NOMO-1 treated with dmso at 0.1 percent for 144 hours (cell line): ENCODE measurements around the gene FRG2B.
"Not testable (repeated sequence)": the region's sequence is repeated elsewhere in the genome, so short reads cannot be mapped to it uniquely, and the experiment has no call there.

Source experiments
- DNase-seq: peaks from one replicate; lab custom pipeline; 2025; ENCODE audit not compliant: unreplicated experiment; lab: John Stamatoyannopoulos, UW

The FRG2B gene

GRCh38 chr10:133626695-133627094, at the start of gene FRG2B:
Gene FRG2B, minus strand, starts transcription at chr10:133626795. Its CDS starts 53 bp downstream, at chr10:133626742.
- not testable (repeated sequence) for DNase-seq

DNA sequence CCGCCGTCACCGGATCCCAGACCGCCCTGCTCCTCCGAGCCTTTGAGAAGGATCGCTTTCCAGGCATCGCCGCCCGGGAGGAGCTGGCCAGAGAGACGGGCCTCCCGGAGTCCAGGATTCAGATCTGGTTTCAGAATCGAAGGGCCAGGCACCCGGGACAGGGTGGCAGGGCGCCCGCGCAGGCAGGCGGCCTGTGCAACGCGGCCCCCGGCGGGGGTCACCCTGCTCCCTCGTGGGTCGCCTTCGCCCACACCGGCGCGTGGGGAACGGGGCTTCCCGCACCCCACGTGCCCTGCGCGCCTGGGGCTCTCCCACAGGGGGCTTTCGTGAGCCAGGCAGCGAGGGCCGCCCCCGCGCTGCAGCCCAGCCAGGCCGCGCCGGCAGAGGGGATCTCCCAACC, 40.9 kb upstream of the FRG2B start:
- not testable (repeated sequence) for DNase-seq

DNA sequence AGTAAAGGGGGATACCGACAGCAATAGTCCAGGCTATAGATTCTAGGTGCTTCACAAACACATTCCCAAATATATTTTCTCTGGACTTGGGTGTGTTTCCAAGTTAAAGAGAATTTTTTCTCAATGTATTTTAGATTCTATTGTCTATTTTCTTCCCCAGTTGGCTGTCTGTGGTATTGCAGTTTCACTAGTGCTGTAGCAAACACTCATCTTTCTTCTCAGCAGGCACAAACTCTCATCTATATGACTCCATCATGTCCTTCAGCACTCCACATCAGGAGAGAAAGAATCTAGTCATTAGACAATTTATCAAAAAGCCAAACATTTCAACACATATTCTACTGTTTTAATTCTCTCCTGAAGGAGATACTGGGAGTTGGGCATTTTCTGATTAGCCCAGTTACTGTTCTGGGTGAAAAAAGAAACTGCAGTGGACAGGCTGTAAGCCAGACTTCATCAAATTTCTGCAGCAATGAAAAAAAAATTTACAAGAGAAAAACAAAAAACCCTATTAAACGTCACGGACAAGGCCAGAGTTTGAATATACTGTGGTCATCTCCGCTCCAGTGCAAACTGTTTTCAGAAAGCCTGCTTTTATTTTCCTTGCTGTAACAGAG, 37.1 kb upstream of the FRG2B start:
- DNase-seq: not testable (repeated sequence)

- DNase-seq: not testable (repeated sequence)
Observed at GRCh38 chr10:133661122-133661521, 34.5 kb upstream of the FRG2B start.

DNA sequence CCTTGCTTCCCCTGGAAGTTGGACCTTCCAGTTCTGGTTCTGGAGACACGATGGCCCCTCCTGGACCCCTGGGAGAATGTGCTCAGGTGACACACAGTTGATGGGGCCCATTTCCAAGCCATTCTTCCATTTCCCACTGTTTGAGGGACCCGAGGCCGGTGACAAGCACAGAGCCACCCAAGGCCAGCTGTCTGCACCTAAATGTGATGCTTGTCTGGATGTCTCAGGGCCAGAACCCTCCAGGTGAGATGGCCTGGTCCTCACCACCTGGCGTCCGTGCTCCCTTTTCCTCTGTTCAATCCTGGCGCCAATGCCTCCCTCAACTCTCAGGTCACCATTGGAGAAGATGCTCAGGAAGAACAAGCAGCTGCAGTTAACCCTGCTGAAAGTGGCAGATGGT, 33.9 kb upstream of the FRG2B start:
- DNase-seq: not testable (repeated sequence)

DNA sequence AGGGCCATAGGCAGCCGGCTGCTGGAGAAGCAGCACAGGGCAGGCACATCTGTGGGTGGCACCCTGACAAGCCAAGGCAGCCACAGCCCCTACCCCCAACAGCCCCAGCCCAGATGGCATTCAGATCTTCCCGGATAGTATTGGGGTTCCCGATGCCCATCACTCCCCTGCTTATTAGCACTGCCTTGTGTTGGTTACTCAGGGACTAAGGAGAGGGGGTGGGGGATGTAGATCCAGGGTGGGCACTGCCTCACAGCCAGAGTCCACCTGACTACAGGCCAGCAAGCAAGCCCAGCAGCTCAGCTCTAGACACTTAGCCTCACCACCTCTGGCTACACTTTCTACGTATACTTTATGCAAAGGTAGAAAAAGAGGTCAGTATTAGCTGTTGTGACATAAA, 30.7 kb upstream of the FRG2B start:
- not testable (repeated sequence) for DNase-seq

DNA sequence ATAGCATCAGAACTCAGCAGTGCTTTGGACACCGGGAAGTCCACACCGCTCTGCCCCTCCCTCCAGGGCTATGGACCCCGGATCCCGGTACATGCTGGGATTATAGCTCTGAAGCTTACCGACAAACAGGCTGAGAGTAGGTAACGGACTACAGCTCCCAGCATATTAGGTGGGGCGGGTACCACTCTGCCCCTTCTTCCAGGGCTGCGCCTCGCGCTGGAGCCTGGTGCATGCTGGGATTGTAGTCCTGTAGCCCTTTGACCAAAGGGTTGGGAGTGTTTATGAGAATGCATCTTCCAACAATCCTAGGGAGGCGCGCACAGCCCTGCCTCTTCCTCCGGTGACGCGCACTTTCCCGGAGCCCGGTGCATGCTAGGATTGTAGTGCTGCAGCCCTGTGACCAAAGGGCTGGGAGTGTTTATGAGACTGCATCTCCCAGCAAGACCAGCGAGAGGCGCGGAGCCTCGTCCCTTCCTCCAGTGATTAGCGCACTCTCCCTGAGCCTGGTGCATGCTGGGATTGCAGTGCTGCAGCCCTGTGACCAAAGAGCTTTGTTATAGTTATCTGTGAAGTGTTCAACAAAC, 22.4 kb upstream of the FRG2B start:
- DNase-seq: not testable (repeated sequence)

GRCh38 chr10:133647075-133647748, 20.6 kb upstream of the FRG2B start:
- DNase-seq: not testable (repeated sequence)

DNA sequence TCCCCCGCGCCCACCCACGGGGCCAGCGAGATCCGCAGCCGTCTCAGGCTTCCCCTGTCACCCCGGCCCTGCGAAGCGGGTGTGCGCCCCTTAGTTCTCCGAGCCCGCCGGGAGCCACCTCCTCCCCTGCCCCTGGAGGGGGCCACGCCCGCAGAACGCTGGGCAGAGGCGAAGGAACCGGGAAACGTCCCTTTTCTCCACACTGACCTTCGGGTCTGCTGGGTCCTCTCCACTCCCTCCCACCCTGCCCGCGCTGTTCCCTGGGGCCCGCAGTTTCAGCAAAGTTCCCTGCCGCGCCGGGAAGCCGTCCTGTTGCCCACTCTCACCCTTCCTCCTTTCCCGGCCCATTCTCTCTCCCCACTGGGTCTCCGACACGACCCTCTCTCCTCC, 11.2 kb upstream of the FRG2B start:
- DNase-seq: not testable (repeated sequence)

- not testable (repeated sequence) for DNase-seq
Observed at GRCh38 chr10:133637202-133637845, 10.7 kb upstream of the FRG2B start.

DNA sequence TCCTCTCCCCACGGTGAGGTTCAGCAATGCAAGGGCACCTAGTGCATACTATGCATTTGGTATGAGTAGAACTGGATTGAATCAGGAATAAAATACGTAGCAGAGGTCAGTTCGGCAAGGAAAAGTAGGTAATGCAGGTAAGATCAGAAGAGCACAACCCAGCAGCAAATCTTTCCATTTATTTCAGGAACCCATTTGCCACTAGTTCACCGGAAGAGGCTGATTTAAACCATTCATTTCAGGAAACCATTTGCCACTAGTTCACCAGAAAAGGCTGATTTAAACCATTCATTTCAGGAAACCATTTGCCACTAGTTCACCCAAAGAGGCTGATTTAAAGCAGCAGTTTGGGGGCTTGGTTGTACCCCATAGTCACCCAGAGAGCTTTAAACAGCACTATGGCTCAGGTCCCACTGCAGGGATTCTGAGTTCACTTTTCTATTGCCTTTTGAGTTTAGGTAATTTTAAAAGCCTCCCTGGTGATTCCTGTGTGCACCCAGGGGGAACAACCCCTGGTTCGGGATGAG, 4.2 kb upstream of the FRG2B start:
- DNase-seq: not testable (repeated sequence)

DNA sequence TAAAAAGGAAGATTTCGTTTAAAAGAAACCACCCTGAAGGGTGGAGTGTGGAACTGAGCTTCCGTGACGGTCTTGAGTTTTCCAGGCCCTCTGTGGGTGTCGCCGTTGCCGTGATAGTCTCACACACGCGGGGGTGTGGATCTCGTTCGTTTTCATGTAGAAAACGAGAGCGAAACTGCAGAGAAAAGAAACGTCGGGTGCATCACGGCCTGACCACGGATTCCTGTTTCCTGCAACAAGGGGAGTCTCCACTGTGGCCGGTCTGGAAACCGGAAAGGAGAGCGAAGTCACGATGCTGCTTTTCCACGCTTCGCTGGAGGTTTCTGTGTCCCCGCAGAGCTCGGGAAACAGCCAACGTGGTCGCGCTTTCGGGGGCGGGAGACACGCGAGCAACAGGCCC, 4.1 kb downstream of the FRG2B start:
- DNase-seq: not testable (repeated sequence)

DNA sequence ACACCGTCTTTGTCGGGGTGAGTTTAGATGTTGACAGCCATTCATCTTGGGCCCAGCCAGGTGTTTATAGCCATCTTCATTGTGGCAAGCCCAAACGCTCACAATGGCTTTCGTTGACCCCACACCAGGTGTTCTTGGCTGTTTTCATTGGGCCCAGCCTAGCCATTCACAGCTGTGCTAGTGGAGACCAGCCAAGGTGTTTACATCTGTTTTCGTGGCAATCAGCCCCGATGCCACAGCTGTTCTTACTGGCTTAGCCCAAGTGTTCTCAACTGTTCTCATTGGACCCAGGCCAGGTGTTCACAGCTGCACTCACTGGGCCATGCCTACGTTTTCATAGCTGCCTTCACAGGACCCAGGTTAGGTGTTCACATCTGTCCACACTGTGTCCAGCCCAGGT, 7.7 kb downstream of the FRG2B start:
- no peak for DNase-seq

- DNase-seq: no peak
Observed at GRCh38 chr10:133617196-133617595, 9.4 kb downstream of the FRG2B start.

DNA sequence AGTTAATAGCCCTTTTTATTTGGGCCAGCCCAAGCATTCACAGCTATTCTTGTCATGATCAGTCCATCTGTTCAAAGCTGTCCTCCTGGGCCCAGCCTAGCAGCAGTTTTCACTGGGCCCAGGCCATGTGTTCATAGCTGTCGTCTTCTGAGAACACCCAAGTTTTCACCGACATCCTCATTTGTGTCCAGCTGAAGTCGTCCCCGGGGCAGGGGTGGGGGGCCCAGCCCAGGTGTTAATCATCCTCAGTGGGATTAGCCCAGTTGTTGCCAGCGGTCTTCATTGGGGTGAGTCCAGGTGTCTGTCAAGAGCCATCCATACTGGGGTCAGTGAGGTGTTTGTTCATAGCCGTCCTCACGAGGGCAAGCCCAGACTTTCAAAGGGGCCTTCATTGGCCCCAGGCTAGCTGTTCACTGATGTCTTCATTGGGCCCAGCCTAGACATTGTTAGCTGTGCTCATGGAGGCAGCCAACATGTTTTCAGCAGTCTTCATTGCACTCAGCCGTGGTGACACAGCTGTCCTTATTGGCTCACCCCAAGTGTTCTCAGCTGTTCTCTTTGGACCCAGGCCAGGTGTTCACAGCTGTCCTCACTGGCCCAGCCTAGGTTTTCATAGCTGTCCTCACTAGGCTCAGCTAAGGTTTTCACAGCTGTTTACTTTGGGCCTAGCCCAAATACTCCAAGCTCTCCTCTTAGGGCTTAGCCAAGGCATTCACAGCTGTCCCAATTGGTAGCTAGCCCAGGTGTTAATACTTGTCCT, 10.0 kb downstream of the FRG2B start:
- no peak for DNase-seq

- DNase-seq: no peak
Observed at GRCh38 chr10:133614830-133615580, 11.6 kb downstream of the FRG2B start.

DNA sequence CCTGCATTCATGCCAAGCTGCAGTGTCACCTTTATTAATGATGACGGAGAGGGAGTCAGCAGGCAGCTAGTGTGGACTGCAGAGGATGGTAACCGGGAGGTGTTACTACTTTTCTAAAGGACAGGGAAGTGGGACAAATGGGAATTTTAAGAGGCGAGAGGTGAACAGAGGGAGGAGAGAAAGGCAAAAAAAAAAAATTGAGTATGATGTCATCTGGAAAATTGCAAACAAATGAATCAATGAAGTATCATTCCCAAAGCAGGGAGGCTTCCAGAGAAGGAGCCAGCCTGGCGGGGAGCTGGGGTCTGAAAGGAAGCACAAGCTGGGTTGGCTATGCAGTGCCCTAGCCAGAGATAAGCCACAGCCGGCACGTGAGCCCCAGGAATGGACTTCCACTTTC, 12.9 kb downstream of the FRG2B start:
- DNase-seq: no peak

- no peak for DNase-seq
Observed at GRCh38 chr10:133611079-133611478, 15.5 kb downstream of the FRG2B start.

DNA sequence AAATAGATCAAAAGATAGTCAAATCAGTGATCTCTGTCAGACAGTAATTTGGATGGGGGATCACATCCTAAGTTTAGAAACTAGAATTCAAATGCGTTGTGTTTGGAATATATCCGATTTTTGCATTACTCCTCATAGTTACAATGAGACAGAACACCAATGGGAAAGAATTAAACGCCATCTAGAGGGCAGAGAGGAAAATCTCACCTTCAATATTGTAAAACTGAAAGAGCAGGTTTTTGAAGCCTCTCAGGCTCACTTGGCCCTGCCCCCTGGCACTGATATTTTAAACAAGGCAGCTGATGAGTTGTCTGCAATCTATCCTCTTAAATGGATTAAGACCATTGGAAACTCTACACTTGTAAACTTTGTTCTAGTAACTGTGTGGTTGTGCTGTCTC, 17.7 kb downstream of the FRG2B start:
- DNase-seq: no peak

- DNase-seq: not testable (repeated sequence)
Observed at GRCh38 chr10:133603434-133603833, 23.2 kb downstream of the FRG2B start.
